ENCODE results near the gene FHIT.

- TF ChIP-seq CTCF (IDR thresholded peaks at IDR 0.05; ENCODE audit: low read depth, low read length) (no peak), EZH2phosphoT487 (IDR thresholded peaks at IDR 0.05; ENCODE audit: low read depth) (no peak)
Observed at GRCh38 chr3:61110576-61110975, 140.7 kb downstream of the FHIT start.
